K562 (cell line): Measurements from ENCODE around the gene RTCB. TPM values are rescaled to one million over a fixed set of nuclear protein-coding genes. Genes with fewer than 3 reads are reported as not detected.

Experiments
- ATAC-seq: fragments of 200-7000 bp; cut with Tn5 transposase; 3 replicates; pipeline ENCODE4 v1.9.1; 2020; ENCODE audit warnings: moderate library complexity
- BruUV-seq: library from RNA; stranded (reverse); fragments of 400-500 nt; replicated peaks from 2 replicates; lab custom pipeline; 2021; lab: Mats Ljungman, UMichigan
- CTCF ChIA-PET: fragments of 300-600 bp; formaldehyde crosslinking; extraction: SDS; loops from one replicate; lab custom pipeline; 2021; ENCODE audit warnings: low intra/inter-chr PET ratio; lab: Yijun Ruan, JAX
- POLR2A ChIA-PET: fragments of 300-600, 350-650 bp; sonication (Branson Sonifier 250); formaldehyde crosslinking; extraction: SDS; loops from one replicate; lab custom pipeline; 2021; ENCODE audit warnings: antibody characterized with exemption, inconsistent platforms; lab: Yijun Ruan, JAX
- DNase-seq, 4 experiments: peaks; one replicate each; pipeline versions ENCODE4 v3.0.0 to v3.0.0-alpha.2; 2011 to 2018; ENCODE audit warnings: low spot score in 3 of 4, mixed read lengths in 3 of 4; ENCODE audit errors: extremely low read depth in 1 of 4
- FAIRE-seq: peaks from 2 replicates; lab custom pipeline; 2011; peaks lifted over from hg19 to GRCh38; lab: Jason Lieb, UNC
- H2AFZ ChIP-seq: 2 replicates; pipeline ENCODE4 v1.6.0; 2011; ENCODE audit warnings: low read depth, low read length, control low read depth, inconsistent platforms
- H3K27ac ChIP-seq: fragments of 200-600 bp; 3 replicates; pipeline ENCODE4 v1.8.0; 2011; ENCODE audit warnings: low read depth, mild to moderate bottlenecking, control low read depth, inconsistent platforms, low read length, moderate library complexity, mixed read lengths; ENCODE audit errors: extremely low read depth
- H3K27me3 ChIP-seq, 2 experiments: fragments of 300-600 bp in 1 of 2; 2 replicates in 1 of 2; 3 replicates in 1 of 2; pipeline versions ENCODE4 v1.6.0 to v1.8.0; 2011; ENCODE audit warnings: inconsistent platforms in 2 of 2, low read length in 2 of 2, mild to moderate bottlenecking in 1 of 2, mixed read lengths in 1 of 2, moderate library complexity in 1 of 2; ENCODE audit not compliant: control insufficient read depth in 2 of 2, insufficient read depth in 2 of 2
- H3K36me3 ChIP-seq: fragments of 300-600 bp; 3 replicates; pipeline ENCODE4 v1.8.0; 2011; ENCODE audit warnings: mild to moderate bottlenecking, low read length, inconsistent platforms; ENCODE audit not compliant: control insufficient read depth, insufficient read depth
- H3K4me1 ChIP-seq, 2 experiments: fragments of 200-600 bp in 1 of 2; replicated peaks in 1 of 2; 2 replicates in 1 of 2; 3 replicates in 1 of 2; pipeline versions ENCODE4 v1.5.1 to v1.8.0; 2011; ENCODE audit warnings: inconsistent platforms in 2 of 2, low read length in 2 of 2, mild to moderate bottlenecking in 1 of 2, mixed read lengths in 1 of 2, moderate library complexity in 1 of 2; ENCODE audit not compliant: control insufficient read depth in 2 of 2, insufficient read depth in 2 of 2
- H3K4me2 ChIP-seq: 2 replicates; pipeline ENCODE4 v1.6.1; 2011; ENCODE audit warnings: low read length, control low read depth, inconsistent platforms, mixed read lengths; ENCODE audit not compliant: insufficient read depth
- H3K4me3 ChIP-seq: fragments of 200-600 bp; sonication (generic), shearing (Covaris generic); 2 replicates; pipeline ENCODE4 v1.5.1; 2016; ENCODE audit warnings: control low read depth, inconsistent platforms
- H3K79me2 ChIP-seq: fragments of 200-600 bp; 3 replicates; pipeline ENCODE4 v1.8.0; 2011; ENCODE audit warnings: low read length, inconsistent platforms; ENCODE audit not compliant: control insufficient read depth, insufficient read depth
- H3K9ac ChIP-seq, 2 experiments: 2 replicates each; pipeline versions ENCODE4 v1.6.0 to v1.6.1; 2011; ENCODE audit warnings: low read depth in 2 of 2, low read length in 2 of 2, control low read depth in 1 of 2, inconsistent platforms in 1 of 2, mild to moderate bottlenecking in 1 of 2, mixed read lengths in 1 of 2; ENCODE audit not compliant: insufficient read depth in 1 of 2
- H3K9me1 ChIP-seq: one replicate; pipeline ENCODE4 v1.6.0; 2011; ENCODE audit warnings: inconsistent platforms, mild to moderate bottlenecking, low read length, moderate library complexity; ENCODE audit not compliant: control insufficient read depth, insufficient read depth
- H3K9me3 ChIP-seq: replicated peaks from 2 replicates; pipeline ENCODE4 v1.5.1; 2011; ENCODE audit warnings: low read depth, low read length, inconsistent platforms; ENCODE audit not compliant: control insufficient read depth, insufficient read depth
- H4K20me1 ChIP-seq: replicated peaks from 2 replicates; pipeline ENCODE4 v1.6.1; 2011; ENCODE audit warnings: low read length, inconsistent platforms, mixed read lengths; ENCODE audit not compliant: control insufficient read depth, insufficient read depth
- CTBP1 ChIP-seq: fragments of 450-650 bp; IDR thresholded peaks from 2 replicates; pipeline ENCODE4 v1.6.1; 2016; ENCODE audit warnings: borderline replicate concordance
- GATAD2A ChIP-seq: fragments of 450-650 bp; IDR thresholded peaks from 2 replicates; pipeline ENCODE4 v1.6.1; 2017
- MAFF ChIP-seq: IDR thresholded peaks from 2 replicates; pipeline ENCODE4 v1.6.1; 2012; ENCODE audit warnings: low read length, improper control_type of control experiment
- MAFG ChIP-seq: fragments of 450-650 bp; conservative IDR thresholded peaks from 2 replicates; pipeline ENCODE4 v1.6.1; 2016; ENCODE audit warnings: missing genetic modification characterization, missing compliant biosample characterization
- MEIS2 ChIP-seq: fragments of 450-650 bp; IDR thresholded peaks from 2 replicates; pipeline ENCODE4 v1.6.1; 2014; ENCODE audit warnings: mild to moderate bottlenecking; ENCODE audit not compliant: partially characterized antibody
- NCOA6 ChIP-seq: fragments of 450-650 bp; IDR thresholded peaks from 2 replicates; pipeline ENCODE4 v1.6.1; 2017; ENCODE audit warnings: mild to moderate bottlenecking
- NFE2 ChIP-seq: IDR thresholded peaks from 2 replicates; pipeline ENCODE4 v1.6.1; 2014; ENCODE audit warnings: antibody characterized with exemption, low read depth
- PKNOX1 ChIP-seq: fragments of 450-650 bp; IDR thresholded peaks from 2 replicates; pipeline ENCODE4 v1.6.1; 2016
- RAD21 ChIP-seq, 2 experiments: fragments of 250-450 bp in 1 of 2; fragments of 450-650 bp in 1 of 2; sonication (Bioruptor Pico) in 1 of 2; formaldehyde crosslinking in 1 of 2; IDR thresholded peaks in 1 of 2; conservative IDR thresholded peaks in 1 of 2; 2 replicates each; pipeline versions ENCODE4 v1.4.0 to v1.8.0; 2020 to 2022; ENCODE audit warnings: mild to moderate bottlenecking in 2 of 2, moderate library complexity in 1 of 2
- RCOR1 ChIP-seq, 2 experiments: IDR thresholded peaks; 2 replicates each; pipeline ENCODE4 v1.6.1; 2012; ENCODE audit warnings: low read depth in 2 of 2, low read length in 2 of 2, borderline replicate concordance in 1 of 2, improper control_type of control experiment in 1 of 2
- REST ChIP-seq, 2 experiments: fragments of 450-650 bp; formaldehyde crosslinking in 1 of 2; IDR thresholded peaks; 2 replicates each; pipeline versions ENCODE4 v1.4.0 to v1.6.1; 2014 to 2020; ENCODE audit warnings: mild to moderate bottlenecking in 2 of 2, borderline replicate concordance in 1 of 2, low read depth in 1 of 2
- ZNF316 ChIP-seq: fragments of 450-650 bp; IDR thresholded peaks from 2 replicates; pipeline ENCODE4 v1.6.1; 2016
- WGBS: fragments of 100-300 bp; shearing (Covaris generic); methylation state at CpG from one replicate; pipeline ENCODE4 v1.1.6; 2016; ENCODE audit warnings: low coverage, mixed read lengths; ENCODE audit not compliant: insufficient coverage; ENCODE audit errors: missing lambda C conversion rate; 5-methylcytosine and 5-hydroxymethylcytosine counted together
- in situ Hi-C: fragments of 300-500 bp; cut with MboI; formaldehyde crosslinking; loops from 4 replicates; pipeline ENCODE4 v1.15.0; 2018; ENCODE audit warnings: inconsistent platforms, mixed read lengths
- intact Hi-C: fragments of 100-400 bp; cut with micrococcal nuclease; formaldehyde crosslinking; loops from 2 replicates; pipeline ENCODE4 v1.14.2; 2022
- polyA plus RNA-seq, 8 experiments: library from polyadenylated mRNA; depleted of rRNA in 4 of 8; stranded (reverse) in 5 of 8; unstranded in 3 of 8; fragments of >200 nt; fragmentation: Nextera tagmentation in 2 of 8; fragmentation: Illumina TruSeq in 1 of 8; extraction: Ambion mirVana in 2 of 8; extraction: Trizol in 1 of 8; gene quantifications; 2 replicates each; pipeline versions ENCODE4 v1.2.1 to v1.2.3, GENCODE V29; 2011 to 2014; ENCODE audit warnings: inconsistent platforms in 1 of 8, missing spikeins in 1 of 8
- total RNA-seq, 7 experiments: library from RNA; depleted of rRNA in 6 of 7; stranded (reverse); fragments of >200 nt in 6 of 7; fragmentation: Illumina TruSeq in 2 of 7; extraction: Trizol in 2 of 7; gene quantifications; 2 replicates each; pipeline versions ENCODE4 v1.2.1 to v1.2.3, GENCODE V29; 2011 to 2021; ENCODE audit warnings: low replicate concordance in 1 of 7

Gene RTCB
- total and polyA plus RNA-seq, 9 of the 15 experiments (the other 6 are each of a cell fraction or from before 2014, with no cell fraction given) = 80.3 to 269 (median 92.3) TPM

- no peaks in the 10 kb centered on the region for H3K9me3 ChIP-seq
- ATAC-seq = peak; percentile 86
- H3K4me1 ChIP-seq = no peaks in the 10 kb centered on the region
- no peak overlapping the region for H3K4me2 ChIP-seq
- H3K9me1 ChIP-seq = no peaks in the 10 kb centered on the region
- no peaks in the 10 kb centered on the region for H3K79me2 ChIP-seq
- ChIA-PET CTCF (interaction anchor here (1.0 kb wide), 1 partner anchor 340 kb away, joined by 4 read pairs; no protein-coding TSS in a partner anchor), POLR2A (interaction anchor here (1.1 kb wide), 1 partner anchor 23 kb away, joined by 3 read pairs; no protein-coding TSS in a partner anchor)
- no peaks in the 10 kb centered on the region for H4K20me1 ChIP-seq
- H3K27me3 ChIP-seq = peaks cover 8 to 22% of the 10 kb centered on the region in 2 experiments; a peak in 4 of 5 replicates
- intact Hi-C loops = no loop called here
- H3K36me3 ChIP-seq = no peaks in the 10 kb centered on the region
- H2AFZ ChIP-seq = no peak overlapping the region
- no peak overlapping the region for H3K27ac ChIP-seq
- peak; percentile 78 for FAIRE-seq
- no peak overlapping the region for H3K4me3 ChIP-seq
- no TSS peak for BruUV-seq
- WGBS = 3% methylated on average over 5 of the region's 6 CpGs
- in situ Hi-C loops = loop anchor here (10.0 kb wide), 1 partner anchor 459 kb away; no protein-coding TSS in a partner anchor
- H3K9ac ChIP-seq = no peak overlapping the region
- peak; percentile 16 to 44 (median 25) for DNase-seq
- TF ChIP-seq GATAD2A = no peak
- TF ChIP-seq MAFG = peak; percentile 64
- peak; percentile 79 for TF ChIP-seq MEIS2
- TF ChIP-seq RAD21 (CRISPR knock-in tag; conservative IDR thresholded peaks at IDR 0.05 in 1 of 2, IDR thresholded peaks at IDR 0.05 in 1 of 2) = peak in 1 of 2 experiments; percentile 61; a peak in 3 of 4 replicates
- peak; percentile 64; the same call in 1 of the 2 replicates for TF ChIP-seq ZNF316
- TF ChIP-seq REST (IDR thresholded peaks at IDR 0.05; ENCODE audit: borderline replicate concordance) = peak; percentile 41; the same call in 1 of the 2 replicates
- no peak for TF ChIP-seq REST (CRISPR knock-in tag; IDR thresholded peaks at IDR 0.05; ENCODE audit: low read depth)
- TF ChIP-seq RCOR1 (IDR thresholded peaks at IDR 0.05; ENCODE audit: borderline replicate concordance in 1 of 2, low read depth in 2 of 2, low read length in 2 of 2) = peak in 1 of 2 experiments; percentile 30; a peak in 1 of 4 replicates
- peak; percentile 66 for TF ChIP-seq NFE2
- TF ChIP-seq MAFF = 0 out of 2 replicates have a peak, but pooled peaks have one; percentile 10
- TF ChIP-seq CTBP1 = peak; percentile 57; the same call in 1 of the 2 replicates
- peak; percentile 81 for TF ChIP-seq PKNOX1
- TF ChIP-seq NCOA6 = no peak
Observed at GRCh38 chr22:32444068-32444467, 32.0 kb upstream of the RTCB start.
